Endothelial cell of umbilical vein (primary cell): ENCODE measurements around the gene TSPAN15.

Source experiments
- CTCF ChIP-seq, 2 donors: IDR thresholded peaks; 1 replicate in 1 of 2; 2 replicates in 1 of 2; pipeline ENCODE4 v1.5.1; 2011; ENCODE audit warnings: low read length in 2 of 2, mild to moderate bottlenecking in 2 of 2, moderate library complexity in 2 of 2, control low read depth in 1 of 2, inconsistent platforms in 1 of 2, low read depth in 1 of 2; ENCODE audit not compliant: insufficient read depth in 1 of 2; ENCODE audit errors: extremely low read depth in 1 of 2
- EZH2 ChIP-seq: IDR thresholded peaks from 2 replicates; pipeline ENCODE4 v1.6.1; 2012; ENCODE audit warnings: borderline replicate concordance, low read depth, mild to moderate bottlenecking, moderate library complexity, low read length, inconsistent platforms; ENCODE audit not compliant: severe bottlenecking
- FOS ChIP-seq: IDR thresholded peaks from 2 replicates; pipeline ENCODE4 v1.6.1; 2011; ENCODE audit warnings: mild to moderate bottlenecking, low read length, moderate library complexity, borderline replicate concordance; ENCODE audit not compliant: insufficient read depth
- GATA2 ChIP-seq: IDR thresholded peaks from 2 replicates; pipeline ENCODE4 v1.7.0; 2011; ENCODE audit warnings: low read depth, mild to moderate bottlenecking, moderate library complexity, mixed read lengths, low read length; ENCODE audit not compliant: insufficient read length, insufficient read depth
- JUN ChIP-seq: IDR thresholded peaks from 2 replicates; pipeline ENCODE4 v1.6.1; 2011; ENCODE audit warnings: borderline replicate concordance, low read depth; ENCODE audit not compliant: insufficient read length, insufficient read depth
- MAX ChIP-seq: IDR thresholded peaks from 2 replicates; pipeline ENCODE4 v1.6.1; 2011; ENCODE audit not compliant: insufficient read depth, insufficient read length
- MYC ChIP-seq: IDR thresholded peaks from one replicate; pipeline ENCODE4 v1.6.1; 2011; ENCODE audit warnings: mild to moderate bottlenecking, low read depth, low read length
- POLR2A ChIP-seq: IDR thresholded peaks from 2 replicates; pipeline ENCODE4 v1.6.1; 2012; ENCODE audit warnings: low read depth, mild to moderate bottlenecking, control low read depth, low read length
- POLR2AphosphoS5 ChIP-seq: IDR thresholded peaks from 2 replicates; pipeline ENCODE4 v1.6.1; 2012; ENCODE audit warnings: low read depth, mild to moderate bottlenecking, control low read depth, low read length, moderate library complexity; ENCODE audit not compliant: insufficient read depth

DNA sequence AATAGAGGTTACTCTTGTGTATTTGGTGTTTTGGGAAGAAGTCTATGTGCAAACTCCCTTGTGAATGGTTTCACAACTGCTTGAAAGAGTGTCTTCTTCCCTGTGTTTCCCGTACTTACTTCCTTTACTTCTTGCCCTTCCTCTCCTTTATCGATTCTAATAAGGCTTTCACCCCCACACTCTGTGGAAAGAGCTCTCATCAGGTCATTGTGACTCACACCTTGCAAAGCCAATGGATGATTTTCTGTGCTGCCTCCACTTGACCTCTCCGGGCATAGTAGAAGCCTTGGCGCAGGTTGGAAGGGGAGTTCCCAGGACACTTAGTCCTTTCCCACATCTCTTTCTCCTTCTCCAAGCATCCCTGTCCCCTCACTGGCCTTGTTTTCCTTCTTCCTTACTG, 6.2 kb upstream of the TSPAN15 start:
- TF ChIP-seq CTCF (IDR thresholded peaks at IDR 0.05; ENCODE audit: extremely low read depth in 1 of 2, insufficient read depth in 1 of 2, low read depth in 1 of 2, low read length in 2 of 2), result no peak
- no peak for TF ChIP-seq EZH2
- TF ChIP-seq POLR2A, result no peak
- TF ChIP-seq POLR2AphosphoS5, result no peak
- no peak for TF ChIP-seq MYC
- TF ChIP-seq FOS, result no peak
- no peak for TF ChIP-seq GATA2
- no peak for TF ChIP-seq MAX
- no peak for TF ChIP-seq JUN
